Calu3 (cell line): ENCODE measurements around the gene CNR2. TPM values are rescaled to one million over a fixed set of nuclear protein-coding genes. Genes with fewer than 3 reads are reported as not detected.

Experiments used
- BruUV-seq: library from RNA; stranded (reverse); fragments of 400-500 nt; replicated peaks from 2 replicates; lab custom pipeline; 2021; lab: Mats Ljungman, UMichigan
- CTCF ChIA-PET: fragments of 300-600 bp; sonication (Branson Sonifier 250); formaldehyde crosslinking; loops from one replicate; lab custom pipeline; 2022; ENCODE audit warnings: antibody characterized with exemption; lab: Charles Lee
- DNase-seq: peaks from one replicate; pipeline ENCODE4 v3.0.0; 2022
- H3K27ac Mint-ChIP-seq: one replicate; pipeline ENCODE4 v1.8.0; 2022; ENCODE audit warnings: mixed read lengths; ENCODE audit not compliant: unreplicated experiment
- H3K27me3 Mint-ChIP-seq: one replicate; pipeline ENCODE4 v1.8.0; 2022; ENCODE audit warnings: mixed read lengths; ENCODE audit not compliant: unreplicated experiment
- H3K36me3 Mint-ChIP-seq: one replicate; pipeline ENCODE4 v1.8.0; 2022; ENCODE audit warnings: mild to moderate bottlenecking, moderate library complexity, mixed read lengths; ENCODE audit not compliant: insufficient read depth, unreplicated experiment
- H3K4me1 Mint-ChIP-seq: one replicate; pipeline ENCODE4 v1.8.0; 2022; ENCODE audit warnings: mild to moderate bottlenecking, low read depth, mixed read lengths; ENCODE audit not compliant: unreplicated experiment
- H3K4me3 Mint-ChIP-seq: one replicate; pipeline ENCODE4 v1.8.0; 2022; ENCODE audit warnings: mild to moderate bottlenecking, low read depth, moderate library complexity, mixed read lengths; ENCODE audit not compliant: unreplicated experiment
- H3K9me3 Mint-ChIP-seq: one replicate; pipeline ENCODE4 v1.8.0; 2022; ENCODE audit warnings: low read depth, mixed read lengths; ENCODE audit not compliant: unreplicated experiment
- CTCF ChIP-seq: fragments of 200-600 bp; IDR thresholded peaks from one replicate; pipeline ENCODE4 v1.8.0; 2022; ENCODE audit warnings: antibody characterized with exemption; ENCODE audit not compliant: unreplicated experiment
- intact Hi-C: fragments of 100-400 bp; cut with micrococcal nuclease; formaldehyde crosslinking; loops from one replicate; pipeline ENCODE4 v1.10.0; 2022; ENCODE audit not compliant: unreplicated experiment
- total RNA-seq: library from RNA; stranded (reverse); gene quantifications from 2 replicates; pipeline ENCODE4 v1.2.3, GENCODE V29; 2022

Gene CNR2
- total RNA-seq, 1 experiment from 2014 or later: not detected

GRCh38 chr1:23869051-23869450 lies 44.1 kb downstream of the CNR2 start:
- H3K9me3 Mint-ChIP-seq: no peaks in the 10 kb centered on the region
- H3K27ac Mint-ChIP-seq: peak overlapping the region; percentile 1
- peak overlapping the region; percentile 89 for H3K4me3 Mint-ChIP-seq
- intact Hi-C loops: loop anchor here (5.0 to 10.0 kb wide), 2 partner anchors 48 to 54 kb away; no protein-coding TSS in a partner anchor
- no peak for TF ChIP-seq CTCF
- no peaks in the 10 kb centered on the region for H3K27me3 Mint-ChIP-seq
- BruUV-seq: no TSS peak
- no peak for DNase-seq
- H3K36me3 Mint-ChIP-seq: peaks cover 29% of the 10 kb centered on the region
- peaks cover 21% of the 10 kb centered on the region for H3K4me1 Mint-ChIP-seq
- CTCF ChIA-PET: interaction anchor here (1.6 to 2.0 kb wide), 2 partner anchors 48 to 98 kb away, joined by 4 to 7 read pairs; no protein-coding TSS in a partner anchor

- H3K27ac Mint-ChIP-seq: peak overlapping the region; percentile 1
- DNase-seq: no peak
- CTCF ChIA-PET: interaction anchor here (1.6 to 2.0 kb wide), 2 partner anchors 48 to 97 kb away, joined by 4 to 7 read pairs; no protein-coding TSS in a partner anchor
- H3K4me1 Mint-ChIP-seq: peaks cover 21% of the 10 kb centered on the region
- BruUV-seq: no TSS peak
- H3K27me3 Mint-ChIP-seq: no peaks in the 10 kb centered on the region
- H3K9me3 Mint-ChIP-seq: no peaks in the 10 kb centered on the region
- H3K4me3 Mint-ChIP-seq: peak overlapping the region; percentile 89
- TF ChIP-seq CTCF: no peak
- intact Hi-C loops: loop anchor here (5.0 to 10.0 kb wide), 2 partner anchors 49 to 54 kb away; no protein-coding TSS in a partner anchor
- H3K36me3 Mint-ChIP-seq: peaks cover 29% of the 10 kb centered on the region
These were observed 44.6 kb downstream of the CNR2 start for GRCh38 chr1:23868557-23869016.

GRCh38 chr1:23867895-23868556 lies 45.1 kb downstream of the CNR2 start, which contains the start of gene FUCA1:
TSS of gene FUCA1 (minus strand) at chr1:23868290. CDS start at chr1:23868286, 4 bp downstream.
- Mint-ChIP-seq H3K27ac (peak within 1 kb of the TSS; percentile 1), H3K4me1 (peaks cover 21% of the 10 kb centered on the region), H3K27me3 (no peaks in the 10 kb centered on the region), H3K9me3 (no peaks in the 10 kb centered on the region), H3K36me3 (peaks cover 29% of the 10 kb centered on the region), H3K4me3 (peak within 1 kb of the TSS; percentile 89)
- DNase-seq: peak; percentile 92
- CTCF ChIA-PET: interaction anchor here (1.6 kb wide), 1 partner anchor 97 kb away, joined by 4 read pairs; no protein-coding TSS in a partner anchor
- BruUV-seq: no TSS peak
- intact Hi-C loops: loop anchor here (5.0 to 10.0 kb wide), 2 partner anchors 49 to 53 kb away; no protein-coding TSS in a partner anchor
- peak; percentile 70 for TF ChIP-seq CTCF

- H3K27ac Mint-ChIP-seq: no peak overlapping the region
- no peak for DNase-seq
- H3K36me3 Mint-ChIP-seq: peaks cover 29% of the 10 kb centered on the region
- H3K9me3 Mint-ChIP-seq: no peaks in the 10 kb centered on the region
- H3K4me3 Mint-ChIP-seq: peak overlapping the region; percentile 89
- H3K4me1 Mint-ChIP-seq: peaks cover 21% of the 10 kb centered on the region
- H3K27me3 Mint-ChIP-seq: no peaks in the 10 kb centered on the region
- intact Hi-C loops: loop anchor here (5.0 to 10.0 kb wide), 2 partner anchors 50 to 53 kb away; no protein-coding TSS in a partner anchor
- CTCF ChIA-PET: no interaction called here
- TF ChIP-seq CTCF: no peak
- BruUV-seq: no TSS peak
These were observed 45.6 kb downstream of the CNR2 start for GRCh38 chr1:23867542-23867894.
